ENCODE measurements around the gene LAMP5. TPM values are rescaled to one million over a fixed set of nuclear protein-coding genes. Genes with fewer than 3 reads are reported as not detected.

The LAMP5 gene
- total RNA-seq, 1 donor from 2014 or later = not detected

- Mint-ChIP-seq H3K27me3 (ENCODE audit: insufficient read depth) (no peaks in the 10 kb centered on the region), H3K27ac (no peak overlapping the region), H3K4me3 (no peak overlapping the region), H3K9me3 (no peaks in the 10 kb centered on the region), H3K36me3 (ENCODE audit: low read depth) (no peaks in the 10 kb centered on the region), H3K4me1 (ENCODE audit: low read depth) (no peaks in the 10 kb centered on the region)
- intact Hi-C loops (cut with micrococcal nuclease) = no loop called here
- no peak for DNase-seq (ENCODE audit: low spot score)
Measured at GRCh38 chr20:9566977-9567376, 52.6 kb downstream of the LAMP5 start.

- Mint-ChIP-seq H3K27ac (no peak overlapping the region), H3K9me3 (no peaks in the 10 kb centered on the region), H3K4me3 (no peak overlapping the region), H3K27me3 (ENCODE audit: insufficient read depth) (peaks cover 2% of the 10 kb centered on the region), H3K36me3 (ENCODE audit: low read depth) (no peaks in the 10 kb centered on the region), H3K4me1 (ENCODE audit: low read depth) (no peaks in the 10 kb centered on the region)
- DNase-seq (ENCODE audit: low spot score) = no peak
- intact Hi-C loops (cut with micrococcal nuclease) = no loop called here
Measured at GRCh38 chr20:9570612-9571011, 56.2 kb downstream of the LAMP5 start.

- no peaks in the 10 kb centered on the region for H3K36me3 Mint-ChIP-seq (ENCODE audit: low read depth)
- H3K27ac Mint-ChIP-seq = no peak overlapping the region
- no peaks in the 10 kb centered on the region for H3K9me3 Mint-ChIP-seq
- H3K4me1 Mint-ChIP-seq (ENCODE audit: low read depth) = no peaks in the 10 kb centered on the region
- no peak overlapping the region for H3K4me3 Mint-ChIP-seq
- no peak for DNase-seq (ENCODE audit: low spot score)
- intact Hi-C loops (cut with micrococcal nuclease) = no loop called here
- H3K27me3 Mint-ChIP-seq (ENCODE audit: insufficient read depth) = peaks cover 2% of the 10 kb centered on the region
Measured at GRCh38 chr20:9571783-9572182, 57.4 kb downstream of the LAMP5 start.

GRCh38 chr20:9572670-9573069, 58.3 kb downstream of the LAMP5 start:
- Mint-ChIP-seq H3K36me3 (ENCODE audit: low read depth) (no peaks in the 10 kb centered on the region), H3K9me3 (no peaks in the 10 kb centered on the region), H3K27ac (no peak overlapping the region), H3K27me3 (ENCODE audit: insufficient read depth) (peaks cover 2% of the 10 kb centered on the region), H3K4me1 (ENCODE audit: low read depth) (no peaks in the 10 kb centered on the region), H3K4me3 (no peak overlapping the region)
- no peak for DNase-seq (ENCODE audit: low spot score)
- intact Hi-C loops (cut with micrococcal nuclease) = no loop called here

GRCh38 chr20:9573335-9574151, 59.2 kb downstream of the LAMP5 start:
- no peak overlapping the region for H3K4me3 Mint-ChIP-seq
- H3K9me3 Mint-ChIP-seq = no peaks in the 10 kb centered on the region
- intact Hi-C loops (cut with micrococcal nuclease) = no loop called here
- no peak overlapping the region for H3K27ac Mint-ChIP-seq
- peaks cover 2% of the 10 kb centered on the region for H3K27me3 Mint-ChIP-seq (ENCODE audit: insufficient read depth)
- no peaks in the 10 kb centered on the region for H3K36me3 Mint-ChIP-seq (ENCODE audit: low read depth)
- no peaks in the 10 kb centered on the region for H3K4me1 Mint-ChIP-seq (ENCODE audit: low read depth)
- no peak for DNase-seq (ENCODE audit: low spot score)

- no peaks in the 10 kb centered on the region for H3K9me3 Mint-ChIP-seq
- intact Hi-C loops (cut with micrococcal nuclease) = no loop called here
- no peaks in the 10 kb centered on the region for H3K36me3 Mint-ChIP-seq (ENCODE audit: low read depth)
- no peak for DNase-seq (ENCODE audit: low spot score)
- H3K4me3 Mint-ChIP-seq = no peak overlapping the region
- H3K27ac Mint-ChIP-seq = no peak overlapping the region
- peaks cover 2% of the 10 kb centered on the region for H3K27me3 Mint-ChIP-seq (ENCODE audit: insufficient read depth)
- H3K4me1 Mint-ChIP-seq (ENCODE audit: low read depth) = no peaks in the 10 kb centered on the region
Measured at GRCh38 chr20:9574181-9574580, 59.8 kb downstream of the LAMP5 start.

- Mint-ChIP-seq H3K27me3 (ENCODE audit: insufficient read depth) (peaks cover 2% of the 10 kb centered on the region), H3K9me3 (no peaks in the 10 kb centered on the region), H3K4me1 (ENCODE audit: low read depth) (no peaks in the 10 kb centered on the region), H3K27ac (no peak overlapping the region), H3K4me3 (no peak overlapping the region), H3K36me3 (ENCODE audit: low read depth) (no peaks in the 10 kb centered on the region)
- no peak for DNase-seq (ENCODE audit: low spot score)
- intact Hi-C loops (cut with micrococcal nuclease) = no loop called here
Measured at GRCh38 chr20:9574776-9575175, 60.4 kb downstream of the LAMP5 start.

GRCh38 chr20:9575836-9576235, 61.4 kb downstream of the LAMP5 start:
- DNase-seq (ENCODE audit: low spot score) = no peak
- Mint-ChIP-seq H3K9me3 (no peaks in the 10 kb centered on the region), H3K4me1 (ENCODE audit: low read depth) (no peaks in the 10 kb centered on the region), H3K4me3 (no peak overlapping the region), H3K27me3 (ENCODE audit: insufficient read depth) (peaks cover 2% of the 10 kb centered on the region), H3K36me3 (ENCODE audit: low read depth) (no peaks in the 10 kb centered on the region), H3K27ac (no peak overlapping the region)
- intact Hi-C loops (cut with micrococcal nuclease) = no loop called here

- peaks cover 2% of the 10 kb centered on the region for H3K27me3 Mint-ChIP-seq (ENCODE audit: insufficient read depth)
- intact Hi-C loops (cut with micrococcal nuclease) = no loop called here
- DNase-seq (ENCODE audit: low spot score) = no peak
- H3K9me3 Mint-ChIP-seq = no peaks in the 10 kb centered on the region
- no peaks in the 10 kb centered on the region for H3K36me3 Mint-ChIP-seq (ENCODE audit: low read depth)
- no peaks in the 10 kb centered on the region for H3K4me1 Mint-ChIP-seq (ENCODE audit: low read depth)
- H3K4me3 Mint-ChIP-seq = no peak overlapping the region
- no peak overlapping the region for H3K27ac Mint-ChIP-seq
Measured at GRCh38 chr20:9576695-9577094, 62.3 kb downstream of the LAMP5 start.

- Mint-ChIP-seq H3K27ac (no peak overlapping the region), H3K4me1 (ENCODE audit: low read depth) (no peaks in the 10 kb centered on the region), H3K27me3 (ENCODE audit: insufficient read depth) (peaks cover 2% of the 10 kb centered on the region), H3K4me3 (no peak overlapping the region), H3K9me3 (no peaks in the 10 kb centered on the region), H3K36me3 (ENCODE audit: low read depth) (no peaks in the 10 kb centered on the region)
- intact Hi-C loops (cut with micrococcal nuclease) = no loop called here
- no peak for DNase-seq (ENCODE audit: low spot score)
Measured at GRCh38 chr20:9577397-9577796, 63.0 kb downstream of the LAMP5 start.

- no peaks in the 10 kb centered on the region for H3K36me3 Mint-ChIP-seq (ENCODE audit: low read depth)
- peaks cover 2% of the 10 kb centered on the region for H3K27me3 Mint-ChIP-seq (ENCODE audit: insufficient read depth)
- no peak for DNase-seq (ENCODE audit: low spot score)
- intact Hi-C loops (cut with micrococcal nuclease) = no loop called here
- no peaks in the 10 kb centered on the region for H3K4me1 Mint-ChIP-seq (ENCODE audit: low read depth)
- H3K9me3 Mint-ChIP-seq = no peaks in the 10 kb centered on the region
- no peak overlapping the region for H3K4me3 Mint-ChIP-seq
- no peak overlapping the region for H3K27ac Mint-ChIP-seq
Measured at GRCh38 chr20:9578594-9578993, 64.2 kb downstream of the LAMP5 start.

Measured in activated T-helper 1 cell treated with anti-CD3 and anti-CD28 coated beads, Interleukin-12 subunit alpha, Interleukin-12 subunit beta, Interleukin-2, Interleukin-4 antibody, amounts not matched to agents 30 ng/mL and 10 ng/mL and 1 ng/mL, durations not matched to agents 14 hours and 24 hours and 36 hours (primary cell).